Right hindlimb (tissue), 1 donor: Measurements from ENCODE around the gene FLYWCH1.
A peak's percentile ranks its signal among the peaks of the same experiment; 100 is the strongest.

Experiments used
- DNase-seq: peaks from one replicate; pipeline ENCODE4 v3.0.0-alpha.2; 2018

The FLYWCH1 gene

GRCh38 chr16:2987833-2988232 lies 76.1 kb downstream of the FLYWCH1 start:
- DNase-seq = peak; percentile 83

- DNase-seq = no peak
Measured at GRCh38 chr16:2988590-2989099, 76.9 kb downstream of the FLYWCH1 start.

- DNase-seq = no peak
Measured at GRCh38 chr16:2990891-2991290, 79.2 kb downstream of the FLYWCH1 start.

- no peak for DNase-seq
Measured at GRCh38 chr16:2991566-2992261, 80.0 kb downstream of the FLYWCH1 start.

- DNase-seq = no peak
Measured at GRCh38 chr16:2992383-2993081, 80.8 kb downstream of the FLYWCH1 start.

GRCh38 chr16:2996298-2996697 lies 84.6 kb downstream of the FLYWCH1 start:
- DNase-seq = no peak

- DNase-seq = no peak
Measured at GRCh38 chr16:2999929-3000328, 88.2 kb downstream of the FLYWCH1 start.

- DNase-seq = no peak
Measured at GRCh38 chr16:3000540-3000939, 88.8 kb downstream of the FLYWCH1 start.
